Measurements from ENCODE around the gene SYF2.
"Not testable (repeated sequence)": the region's sequence is repeated elsewhere in the genome, so short reads cannot be mapped to it uniquely, and the experiment has no call there.

The SYF2 gene

GRCh38 chr1:25259813-25260212 is 27.5 kb upstream of the SYF2 start:
- H3K36me3 ChIP-seq (ENCODE audit: insufficient read depth, low read length); H3K27me3 ChIP-seq (ENCODE audit: control insufficient read depth, insufficient read depth, low read length); H3K9me3 ChIP-seq (replicated peaks; ENCODE audit: low read length): not testable (repeated sequence)
- Histone ChIP-seq H3K4me2 (ENCODE audit: low read length) (peak overlapping the region; percentile 59), H3K4me1 (ENCODE audit: control insufficient read depth, insufficient read depth, low read length) (peaks cover 20% of the 10 kb centered on the region), H3K9ac (ENCODE audit: low read depth, low read length) (peak overlapping the region; percentile 63), H3K4me3 (ENCODE audit: low read length) (peak overlapping the region; percentile 48)

GRCh38 chr1:25257196-25257595 is 24.9 kb upstream of the SYF2 start:
- H3K4me3 ChIP-seq (ENCODE audit: low read length) = no peak overlapping the region
- no peaks in the 10 kb centered on the region for H3K9me3 ChIP-seq (replicated peaks; ENCODE audit: low read length)
- H3K4me1 ChIP-seq (ENCODE audit: control insufficient read depth, insufficient read depth, low read length) = peaks cover 20% of the 10 kb centered on the region
- H3K27me3 ChIP-seq (ENCODE audit: control insufficient read depth, insufficient read depth, low read length) = no peaks in the 10 kb centered on the region
- peak overlapping the region; percentile 32 for H3K4me2 ChIP-seq (ENCODE audit: low read length)
- no peaks in the 10 kb centered on the region for H3K36me3 ChIP-seq (ENCODE audit: insufficient read depth, low read length)
- H3K9ac ChIP-seq (ENCODE audit: low read depth, low read length) = peak overlapping the region; percentile 14

- Histone ChIP-seq H3K27me3 (ENCODE audit: control insufficient read depth, insufficient read depth, low read length) (no peaks in the 10 kb centered on the region), H3K4me1 (ENCODE audit: control insufficient read depth, insufficient read depth, low read length) (peaks cover 20% of the 10 kb centered on the region), H3K36me3 (ENCODE audit: insufficient read depth, low read length) (no peaks in the 10 kb centered on the region), H3K9me3 (replicated peaks; ENCODE audit: low read length) (no peaks in the 10 kb centered on the region), H3K9ac (ENCODE audit: low read depth, low read length) (peak overlapping the region; percentile 14), H3K4me3 (ENCODE audit: low read length) (no peak overlapping the region), H3K4me2 (ENCODE audit: low read length) (peak overlapping the region; percentile 32)
These were observed 24.3 kb upstream of the SYF2 start for GRCh38 chr1:25256578-25256965.

GRCh38 chr1:25255706-25256577 is 23.6 kb upstream of the SYF2 start:
- no peak overlapping the region for H3K4me2 ChIP-seq (ENCODE audit: low read length)
- peaks cover 20% of the 10 kb centered on the region for H3K4me1 ChIP-seq (ENCODE audit: control insufficient read depth, insufficient read depth, low read length)
- no peak overlapping the region for H3K4me3 ChIP-seq (ENCODE audit: low read length)
- H3K36me3 ChIP-seq (ENCODE audit: insufficient read depth, low read length) = no peaks in the 10 kb centered on the region
- H3K9ac ChIP-seq (ENCODE audit: low read depth, low read length) = no peak overlapping the region
- no peaks in the 10 kb centered on the region for H3K27me3 ChIP-seq (ENCODE audit: control insufficient read depth, insufficient read depth, low read length)
- no peaks in the 10 kb centered on the region for H3K9me3 ChIP-seq (replicated peaks; ENCODE audit: low read length)

- no peak overlapping the region for H3K9ac ChIP-seq (ENCODE audit: low read depth, low read length)
- H3K27me3 ChIP-seq (ENCODE audit: control insufficient read depth, insufficient read depth, low read length) = no peaks in the 10 kb centered on the region
- no peak overlapping the region for H3K4me3 ChIP-seq (ENCODE audit: low read length)
- H3K9me3 ChIP-seq (replicated peaks; ENCODE audit: low read length) = no peaks in the 10 kb centered on the region
- H3K36me3 ChIP-seq (ENCODE audit: insufficient read depth, low read length) = no peaks in the 10 kb centered on the region
- peaks cover 11% of the 10 kb centered on the region for H3K4me1 ChIP-seq (ENCODE audit: control insufficient read depth, insufficient read depth, low read length)
- H3K4me2 ChIP-seq (ENCODE audit: low read length) = no peak overlapping the region
These were observed 21.6 kb upstream of the SYF2 start for GRCh38 chr1:25253911-25254310.

GRCh38 chr1:25247829-25248754 is 15.8 kb upstream of the SYF2 start:
- no peaks in the 10 kb centered on the region for H3K9me3 ChIP-seq (replicated peaks; ENCODE audit: low read length)
- H3K36me3 ChIP-seq (ENCODE audit: insufficient read depth, low read length) = peaks cover 37% of the 10 kb centered on the region
- peak overlapping the region; percentile 99 for H3K9ac ChIP-seq (ENCODE audit: low read depth, low read length)
- no peaks in the 10 kb centered on the region for H3K27me3 ChIP-seq (ENCODE audit: control insufficient read depth, insufficient read depth, low read length)
- peak overlapping the region; percentile 97 for H3K4me2 ChIP-seq (ENCODE audit: low read length)
- peak overlapping the region; percentile 88 for H3K4me3 ChIP-seq (ENCODE audit: low read length)
- H3K4me1 ChIP-seq (ENCODE audit: control insufficient read depth, insufficient read depth, low read length) = peaks cover 23% of the 10 kb centered on the region

- Histone ChIP-seq H3K4me1 (ENCODE audit: control insufficient read depth, insufficient read depth, low read length) (peaks cover 23% of the 10 kb centered on the region), H3K4me2 (ENCODE audit: low read length) (peak within 1 kb of the TSS; percentile 97), H3K36me3 (ENCODE audit: insufficient read depth, low read length) (peaks cover 46% of the 10 kb centered on the region), H3K9me3 (replicated peaks; ENCODE audit: low read length) (no peaks in the 10 kb centered on the region), H3K27me3 (ENCODE audit: control insufficient read depth, insufficient read depth, low read length) (no peaks in the 10 kb centered on the region), H3K9ac (ENCODE audit: low read depth, low read length) (peak within 1 kb of the TSS; percentile 99), H3K4me3 (ENCODE audit: low read length) (peak within 1 kb of the TSS; percentile 88)
These were observed 14.9 kb upstream of the SYF2 start, which contains the start of gene RSRP1 for GRCh38 chr1:25247024-25247828. Gene RSRP1 (minus strand): TSS chr1:25247454. CDS start chr1:25246963, 491 bp downstream.

GRCh38 chr1:25246600-25247023 is 14.3 kb upstream of the SYF2 start:
- Histone ChIP-seq H3K27me3 (ENCODE audit: control insufficient read depth, insufficient read depth, low read length) (no peaks in the 10 kb centered on the region), H3K9me3 (replicated peaks; ENCODE audit: low read length) (no peaks in the 10 kb centered on the region), H3K4me1 (ENCODE audit: control insufficient read depth, insufficient read depth, low read length) (peaks cover 23% of the 10 kb centered on the region), H3K4me2 (ENCODE audit: low read length) (peak overlapping the region; percentile 91), H3K36me3 (ENCODE audit: insufficient read depth, low read length) (peaks cover 52% of the 10 kb centered on the region), H3K4me3 (ENCODE audit: low read length) (peak overlapping the region; percentile 88), H3K9ac (ENCODE audit: low read depth, low read length) (peak overlapping the region; percentile 99)

GRCh38 chr1:25245809-25246599 is 13.7 kb upstream of the SYF2 start:
- H3K9me3 ChIP-seq (replicated peaks; ENCODE audit: low read length) = no peaks in the 10 kb centered on the region
- H3K9ac ChIP-seq (ENCODE audit: low read depth, low read length) = peak overlapping the region; percentile 99
- H3K4me2 ChIP-seq (ENCODE audit: low read length) = peak overlapping the region; percentile 91
- peak overlapping the region; percentile 88 for H3K4me3 ChIP-seq (ENCODE audit: low read length)
- H3K36me3 ChIP-seq (ENCODE audit: insufficient read depth, low read length) = peaks cover 52% of the 10 kb centered on the region
- no peaks in the 10 kb centered on the region for H3K27me3 ChIP-seq (ENCODE audit: control insufficient read depth, insufficient read depth, low read length)
- H3K4me1 ChIP-seq (ENCODE audit: control insufficient read depth, insufficient read depth, low read length) = peaks cover 26% of the 10 kb centered on the region

- no peaks in the 10 kb centered on the region for H3K9me3 ChIP-seq (replicated peaks; ENCODE audit: low read length)
- peak overlapping the region; percentile 99 for H3K9ac ChIP-seq (ENCODE audit: low read depth, low read length)
- peaks cover 58% of the 10 kb centered on the region for H3K36me3 ChIP-seq (ENCODE audit: insufficient read depth, low read length)
- no peaks in the 10 kb centered on the region for H3K27me3 ChIP-seq (ENCODE audit: control insufficient read depth, insufficient read depth, low read length)
- H3K4me3 ChIP-seq (ENCODE audit: low read length) = peak overlapping the region; percentile 88
- peak overlapping the region; percentile 91 for H3K4me2 ChIP-seq (ENCODE audit: low read length)
- peaks cover 32% of the 10 kb centered on the region for H3K4me1 ChIP-seq (ENCODE audit: control insufficient read depth, insufficient read depth, low read length)
These were observed 13.1 kb upstream of the SYF2 start for GRCh38 chr1:25245393-25245792.

All from skeletal muscle satellite cell (primary cell).